Transverse colon (tissue), 4 donors: Measurements from ENCODE around the gene MAFB. TPM values are rescaled to one million over a fixed set of nuclear protein-coding genes. Genes with fewer than 3 reads are reported as not detected.

Experiments used
- DNase-seq: peaks from one replicate; pipeline ENCODE4 v3.0.0-alpha.2; 2019
- H3K27ac ChIP-seq, 4 donors: fragments of 200-600 bp; sonication (generic); 2 replicates each; pipeline ENCODE4 v1.5.1; 2016 to 2018; ENCODE audit warnings: inconsistent platforms in 4 of 4
- H3K27me3 ChIP-seq: fragments of 200-600 bp; sonication (generic); 2 replicates; pipeline ENCODE4 v1.5.1; 2017; ENCODE audit warnings: inconsistent platforms
- H3K36me3 ChIP-seq, 4 donors: fragments of 200-600 bp; sonication (generic); 2 replicates each; pipeline ENCODE4 v1.5.1; 2017 to 2019; ENCODE audit warnings: inconsistent platforms in 4 of 4
- H3K4me1 ChIP-seq, 4 donors: fragments of 200-600 bp; sonication (generic); 2 replicates each; pipeline ENCODE4 v1.5.1; 2017 to 2020; ENCODE audit warnings: inconsistent platforms in 4 of 4
- H3K4me3 ChIP-seq, 4 donors: fragments of 200-600 bp; sonication (generic); 1 replicate in 1 of 4; 2 replicates in 3 of 4; pipeline versions ENCODE4 v1.5.1 to v1.6.1; 2017 to 2019; ENCODE audit warnings: inconsistent platforms in 4 of 4
- H3K9me3 ChIP-seq, 2 donors: fragments of 200-600 bp; sonication (generic); 2 replicates each; pipeline ENCODE4 v1.5.1; 2017 to 2019; ENCODE audit warnings: inconsistent platforms in 2 of 2
- EP300 ChIP-seq: sonication (generic); formaldehyde crosslinking; IDR thresholded peaks from one replicate; pipeline ENCODE4 v1.6.1; 2017; ENCODE audit warnings: antibody characterized with exemption, low read depth
- POLR2A ChIP-seq: fragments of 450-650 bp; IDR thresholded peaks from one replicate; pipeline ENCODE4 v1.6.1; 2016; ENCODE audit warnings: antibody characterized with exemption, mild to moderate bottlenecking, moderate library complexity
- POLR2AphosphoS5 ChIP-seq, 3 donors: sonication (generic); formaldehyde crosslinking; IDR thresholded peaks; one replicate each; pipeline ENCODE4 v1.6.1; 2016; ENCODE audit warnings: antibody characterized with exemption in 3 of 3
- WGBS, 2 donors: methylation state at CpG; one replicate each; pipeline ENCODE4 v1.1.5; 2018; ENCODE audit warnings: low coverage in 1 of 2; 5-methylcytosine and 5-hydroxymethylcytosine counted together
- in situ Hi-C, 4 donors: fragments of 200-750 bp; cut with MboI; loops; one replicate each; pipeline versions ENCODE4 v1.15.0 to v1.15.1; 2017; ENCODE audit warnings: low sequenced_read_pairs in 3 of 4, low pct_ligation_motif_present in 1 of 4, low pct_unique_long_range_greater_than_20kb in 1 of 4
- intact Hi-C: fragments of 100-400 bp; cut with DNase I; formaldehyde crosslinking; loops from one replicate; pipeline ENCODE4 v1.15.1; 2023; ENCODE audit warnings: low total_unique reads
- total RNA-seq, 4 donors: library from RNA; depleted of rRNA; stranded (reverse); fragments of >200 nt; gene quantifications; one replicate each; pipeline ENCODE4 v1.1.0, GENCODE V29; 2016
- TF ChIP-seq, protein P1 (sequence below), 5 experiments: fragments of 200-600 bp in 3 of 5; fragments of 450-650 bp in 2 of 5; sonication (generic) in 3 of 5; IDR thresholded peaks; 1 replicate in 2 of 5; 2 replicates in 3 of 5; pipeline ENCODE4 v1.5.1; 2016 to 2017; ENCODE audit warnings: antibody characterized with exemption in 5 of 5, inconsistent platforms in 3 of 5, mild to moderate bottlenecking in 2 of 5, moderate library complexity in 1 of 5

Gene MAFB
- total RNA-seq, 4 donors from 2014 or later = 12.2 to 74.4 (median 22.7) TPM

DNA sequence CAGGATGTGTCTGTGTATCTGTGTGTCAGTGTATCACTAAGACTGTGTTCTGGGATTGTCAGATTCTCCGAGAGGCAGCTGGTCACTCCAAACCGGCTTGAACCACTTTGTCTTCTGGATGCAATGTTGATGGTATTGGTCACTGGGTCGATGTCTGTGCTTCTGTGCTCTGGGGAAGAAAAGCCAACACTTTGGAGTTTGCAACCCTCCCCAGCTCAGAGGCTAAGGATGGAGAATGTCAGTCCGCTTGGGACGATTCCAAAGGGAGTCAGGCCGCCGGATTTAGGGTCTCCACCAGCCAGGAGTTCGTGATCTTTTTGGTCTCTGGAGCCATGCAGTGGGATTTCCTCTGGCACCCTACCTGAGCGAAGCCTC is 5.2 kb downstream of the MAFB start:
- TF ChIP-seq POLR2A (peak; percentile 20), EP300 (no peak)
- Histone ChIP-seq H3K27ac (peak overlapping the region in 2 of 4 donors; percentile 50 to 70), H3K4me3 (peak overlapping the region in 2 of 4 donors; percentile 23 to 43), H3K4me1 (peaks cover 3 to 35% (median 20%) of the 10 kb centered on the region in 4 donors), H3K36me3 (no peaks in the 10 kb centered on the region), H3K27me3 (peaks cover 84% of the 10 kb centered on the region), H3K9me3 (no peaks in the 10 kb centered on the region)
- DNase-seq = no peak
- in situ Hi-C loops (loop anchor here in 3 of 4 donors (25.0 kb wide), 1 partner anchor 797 kb away; no protein-coding TSS in a partner anchor), intact Hi-C loops (no loop called here)
- 58% methylated on average over 9 of the region's 9 CpGs; no CpG with 5 or more reads in 1 of the 2 donors for WGBS, 2 donors

DNA sequence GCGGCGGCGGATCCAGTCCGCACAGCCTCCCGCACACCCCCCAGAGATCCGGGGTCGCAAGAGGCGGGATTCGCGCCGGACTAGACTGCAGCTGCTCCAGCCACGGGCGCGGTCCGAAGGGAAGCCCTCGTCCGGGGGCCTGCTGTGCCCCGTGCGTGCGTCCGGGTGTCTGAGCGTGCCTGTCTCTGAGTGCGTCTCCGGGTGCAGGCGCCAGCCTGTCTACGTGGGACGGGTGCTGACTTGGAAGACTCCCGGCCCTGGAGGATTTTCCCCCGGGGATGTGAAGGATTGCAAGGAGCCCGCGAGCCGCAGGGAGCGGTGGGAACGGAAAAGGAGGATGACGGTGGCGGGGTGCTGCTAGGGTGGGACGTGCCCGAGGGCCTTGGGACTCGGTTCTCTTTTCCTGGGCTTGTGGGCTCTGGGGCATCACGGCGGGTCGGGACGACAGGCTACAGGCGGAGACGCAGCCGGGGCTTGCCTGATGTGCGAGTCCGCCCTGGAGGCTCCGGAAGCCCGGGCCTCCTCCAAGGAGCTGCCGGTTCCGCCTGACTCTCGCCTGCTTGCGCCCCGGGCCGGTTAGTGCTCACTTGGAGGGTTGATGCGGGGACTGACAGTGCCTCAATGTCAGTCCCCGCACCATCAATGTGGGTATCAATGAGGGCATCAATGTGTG is 5.7 kb downstream of the MAFB start:
- Histone ChIP-seq H3K27ac (peak overlapping the region; percentile 47 to 70 (median 52)), H3K27me3 (peaks cover 78% of the 10 kb centered on the region), H3K4me1 (peaks cover 2 to 30% (median 18%) of the 10 kb centered on the region in 4 donors), H3K36me3 (no peaks in the 10 kb centered on the region), H3K9me3 (no peaks in the 10 kb centered on the region), H3K4me3 (peak overlapping the region in 2 of 4 donors; percentile 23 to 43)
- DNase-seq = no peak
- WGBS, 2 donors = 5% methylated on average over 58 of the region's 58 CpGs; no CpG with 5 or more reads in 1 of the 2 donors
- TF ChIP-seq EP300 (no peak), POLR2A (no peak), POLR2AphosphoS5 (IDR thresholded peaks at IDR 0.05) (no peak)
- TF ChIP-seq, protein P1, sequence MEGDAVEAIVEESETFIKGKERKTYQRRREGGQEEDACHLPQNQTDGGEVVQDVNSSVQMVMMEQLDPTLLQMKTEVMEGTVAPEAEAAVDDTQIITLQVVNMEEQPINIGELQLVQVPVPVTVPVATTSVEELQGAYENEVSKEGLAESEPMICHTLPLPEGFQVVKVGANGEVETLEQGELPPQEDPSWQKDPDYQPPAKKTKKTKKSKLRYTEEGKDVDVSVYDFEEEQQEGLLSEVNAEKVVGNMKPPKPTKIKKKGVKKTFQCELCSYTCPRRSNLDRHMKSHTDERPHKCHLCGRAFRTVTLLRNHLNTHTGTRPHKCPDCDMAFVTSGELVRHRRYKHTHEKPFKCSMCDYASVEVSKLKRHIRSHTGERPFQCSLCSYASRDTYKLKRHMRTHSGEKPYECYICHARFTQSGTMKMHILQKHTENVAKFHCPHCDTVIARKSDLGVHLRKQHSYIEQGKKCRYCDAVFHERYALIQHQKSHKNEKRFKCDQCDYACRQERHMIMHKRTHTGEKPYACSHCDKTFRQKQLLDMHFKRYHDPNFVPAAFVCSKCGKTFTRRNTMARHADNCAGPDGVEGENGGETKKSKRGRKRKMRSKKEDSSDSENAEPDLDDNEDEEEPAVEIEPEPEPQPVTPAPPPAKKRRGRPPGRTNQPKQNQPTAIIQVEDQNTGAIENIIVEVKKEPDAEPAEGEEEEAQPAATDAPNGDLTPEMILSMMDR (IDR thresholded peaks at IDR 0.05) = no peak
- in situ Hi-C loops = loop anchor here in 3 of 4 donors (25.0 kb wide), 1 partner anchor 796 kb away; no protein-coding TSS in a partner anchor
- intact Hi-C loops = no loop called here

DNA sequence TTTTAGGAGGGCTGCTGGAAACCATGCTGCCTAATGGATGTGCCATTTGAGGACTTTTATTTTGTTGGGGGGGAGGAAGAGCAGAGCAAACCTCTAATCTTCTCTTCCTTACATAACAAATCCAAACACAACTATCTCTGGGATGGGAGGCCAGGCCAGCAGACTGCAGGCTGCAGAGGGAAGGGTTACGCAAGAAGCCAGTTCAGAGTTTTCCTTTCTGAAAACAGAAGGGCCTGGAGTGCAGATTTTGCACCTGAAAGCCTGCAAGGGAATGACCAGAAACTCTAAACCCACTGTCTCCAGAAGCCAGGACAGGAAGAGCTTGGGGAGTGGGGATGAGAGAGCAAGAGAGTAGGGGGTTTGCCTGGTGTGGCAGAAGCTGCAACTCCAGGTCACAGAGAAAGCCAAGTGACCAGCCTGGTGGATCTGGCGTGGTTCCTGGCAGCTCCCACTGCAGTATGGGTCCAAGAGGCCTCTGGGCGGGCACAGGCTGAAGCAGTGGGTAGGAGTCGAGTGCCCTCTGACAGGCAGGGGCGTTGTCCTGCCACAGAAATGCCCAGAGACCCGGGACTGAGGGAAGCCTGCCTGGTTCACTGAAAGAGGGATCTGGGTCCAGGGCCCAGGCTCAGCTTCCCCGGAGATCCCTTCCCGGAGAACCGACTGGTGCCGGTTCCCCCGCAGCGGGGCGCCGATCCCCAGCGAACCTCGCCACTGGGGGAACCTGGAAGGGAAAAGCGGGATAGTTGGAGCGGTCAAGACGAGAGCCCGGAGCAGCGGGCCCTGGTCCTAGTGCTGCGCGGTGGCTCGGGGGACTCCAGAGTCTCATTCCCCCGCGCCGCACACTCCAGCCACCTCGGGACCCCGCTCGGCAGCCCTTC is 6.7 kb downstream of the MAFB start:
- in situ Hi-C loops (loop anchor here in 3 of 4 donors (25.0 kb wide), 1 partner anchor 795 kb away; no protein-coding TSS in a partner anchor), intact Hi-C loops (no loop called here)
- H3K36me3 ChIP-seq = no peaks in the 10 kb centered on the region
- TF ChIP-seq POLR2AphosphoS5 (IDR thresholded peaks at IDR 0.05) (no peak), EP300 (no peak), POLR2A (no peak)
- TF ChIP-seq, protein P1 (IDR thresholded peaks at IDR 0.05) = no peak
- H3K4me1 ChIP-seq = peaks cover 0 to 20% (median 9%) of the 10 kb centered on the region in 4 donors
- peak overlapping the region; percentile 47 to 70 (median 52) for H3K27ac ChIP-seq
- no peaks in the 10 kb centered on the region for H3K9me3 ChIP-seq
- no peak for DNase-seq
- H3K4me3 ChIP-seq = peak overlapping the region in 2 of 4 donors; percentile 23 to 43
- WGBS, 2 donors = 37 to 80% methylated on average over 1 to 28 of the region's 30 CpGs
- peaks cover 68% of the 10 kb centered on the region for H3K27me3 ChIP-seq

DNA sequence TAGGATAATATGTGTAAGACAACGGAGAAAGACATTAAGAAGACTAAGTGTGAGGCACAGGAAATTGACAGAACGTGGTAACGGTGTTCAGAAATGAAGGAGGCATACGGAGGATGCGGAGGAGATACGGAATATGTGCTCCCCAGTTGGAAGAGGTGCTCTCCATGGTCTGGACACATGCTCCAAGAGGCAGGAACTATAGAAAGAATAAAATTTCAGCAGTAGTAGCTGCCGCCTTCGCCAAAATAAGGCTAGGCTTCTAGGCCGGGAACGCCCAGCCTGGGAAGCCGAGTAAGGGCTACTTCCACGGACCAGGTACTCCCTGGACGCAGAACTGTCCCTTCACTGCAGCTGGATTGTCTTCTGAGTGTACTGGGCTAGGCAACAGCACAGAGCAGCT is 7.4 kb downstream of the MAFB start:
- H3K27ac ChIP-seq = peak overlapping the region in 2 of 4 donors; percentile 10 to 50
- H3K4me1 ChIP-seq = peaks cover 0 to 15% (median 8%) of the 10 kb centered on the region in 4 donors
- no peak overlapping the region for H3K4me3 ChIP-seq
- TF ChIP-seq POLR2AphosphoS5 (IDR thresholded peaks at IDR 0.05) (no peak), EP300 (no peak), POLR2A (no peak)
- TF ChIP-seq, protein P1 (IDR thresholded peaks at IDR 0.05) = no peak
- H3K27me3 ChIP-seq = peaks cover 62% of the 10 kb centered on the region
- H3K9me3 ChIP-seq = no peaks in the 10 kb centered on the region
- intact Hi-C loops = no loop called here
- 87 to 89% methylated on average over 3 to 13 of the region's 13 CpGs for WGBS, 2 donors
- no peaks in the 10 kb centered on the region for H3K36me3 ChIP-seq
- in situ Hi-C loops = loop anchor here in 3 of 4 donors (25.0 kb wide), 1 partner anchor 794 kb away; no protein-coding TSS in a partner anchor
- DNase-seq = no peak
